Measurements from ENCODE around the gene ODAD3. TPM values are rescaled to one million over a fixed set of nuclear protein-coding genes. Genes with fewer than 3 reads are reported as not detected.

The ODAD3 gene
- total and polyA plus RNA-seq, 10 of the 15 experiments (the other 5 are each of a cell fraction or from before 2014, with no cell fraction given): 0.11 to 0.39 (median 0.28) TPM; not detected in 7

DNA sequence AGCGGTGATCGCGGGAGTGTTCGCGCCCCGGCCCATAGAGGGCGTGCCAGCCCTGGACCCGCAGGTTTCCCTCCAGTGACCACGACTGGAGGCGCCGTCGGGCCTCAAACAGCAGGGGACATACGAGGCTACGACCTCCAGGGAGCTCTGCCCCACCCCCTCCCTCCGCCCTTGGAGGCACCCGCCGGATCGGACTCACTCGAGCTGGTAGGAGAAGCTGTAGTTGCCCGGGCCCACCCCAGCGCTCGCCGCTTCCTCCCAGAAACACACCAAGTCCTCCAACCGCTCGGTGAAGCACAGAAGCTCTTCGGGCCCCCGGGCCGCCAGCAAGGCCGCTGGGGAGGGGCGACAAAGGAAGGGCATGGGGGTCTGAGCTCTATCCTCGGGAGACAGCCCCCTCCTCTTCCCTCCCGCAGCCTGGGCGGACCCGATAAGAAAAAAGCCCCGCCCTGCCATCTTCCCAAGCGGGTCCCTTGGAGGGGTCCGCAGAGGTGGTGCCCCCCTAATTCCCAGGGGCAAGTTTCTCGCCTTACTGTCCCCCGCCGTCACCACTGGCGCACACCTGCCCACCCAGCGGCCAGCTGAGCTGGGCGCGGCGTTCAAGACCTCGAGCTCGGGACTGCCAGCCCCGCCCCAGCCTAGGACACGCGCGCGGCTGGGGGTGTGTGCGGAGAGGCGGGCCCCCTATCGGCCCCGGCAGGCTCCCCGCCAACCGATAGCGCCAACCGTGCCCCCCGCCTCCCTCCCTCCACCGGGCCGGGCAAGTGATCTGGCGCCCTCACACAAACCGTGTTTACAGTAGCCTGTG lies 51.8 kb downstream of the ODAD3 start:
- ChIA-PET RAD21 (ENCODE audit: unreplicated experiment) (interaction anchor here (0.5 to 1.7 kb wide), 7 partner anchors 9 to 99 kb away, joined by 3 to 9 read pairs (median 3); partner anchors contain the start of genes SWSAP1 and TSPAN16), CTCF (interaction anchor here (0.6 to 4.6 kb wide), 19 partner anchors 8 to 146 kb away, joined by 3 to 76 read pairs (median 8); partner anchors contain the start of genes CCDC159, ECSIT, ELAVL3 and ODAD3), POLR2A (interaction anchor here (0.6 to 0.9 kb wide), 3 partner anchors 9 to 258 kb away, joined by 3 to 6 read pairs (median 5); partner anchors contain the start of gene SWSAP1), SMC1A (ENCODE audit: uncharacterized antibody, unreplicated experiment) (interaction anchor here (0.5 to 1.7 kb wide), 6 partner anchors 8 to 99 kb away, joined by 3 to 5 read pairs (median 4); partner anchors contain the start of genes ODAD3 and SWSAP1)
- Histone ChIP-seq H3K9me3 (replicated peaks; ENCODE audit: control insufficient read depth, insufficient read depth, low read length) (no peaks in the 10 kb centered on the region), H3K27ac (ENCODE audit: control insufficient read depth, insufficient read depth) (no peak overlapping the region), H3K9ac (ENCODE audit: control insufficient read depth, insufficient read depth, low read length) (no peak overlapping the region), H4K20me1 (ENCODE audit: control insufficient read depth, insufficient read depth) (no peaks in the 10 kb centered on the region), H3K36me3 (ENCODE audit: control insufficient read depth in 2 of 2, insufficient read depth in 2 of 2, low read length in 1 of 2) (no peaks in the 10 kb centered on the region), H3K4me3 (no peak overlapping the region), H3K4me2 (ENCODE audit: control insufficient read depth, insufficient read depth) (peak overlapping the region; percentile 71; the same call in 1 of the 2 replicates), H3K4me1 (ENCODE audit: control insufficient read depth, insufficient read depth, low read length) (peaks cover 13% of the 10 kb centered on the region), H3K79me2 (ENCODE audit: control insufficient read depth, insufficient read depth, low read length) (no peaks in the 10 kb centered on the region), H2AFZ (ENCODE audit: control insufficient read depth, low read depth, low read length) (peak overlapping the region; percentile 24), H3K27me3 (replicated peaks in 1 of 2; ENCODE audit: control insufficient read depth in 2 of 2, insufficient read depth in 2 of 2, low read length in 1 of 2) (peaks cover 0 to 5% of the 10 kb centered on the region in 2 experiments; a peak in 2 of 4 replicates)
- intact Hi-C loops (cut with micrococcal nuclease; ENCODE audit: unreplicated experiment): loop anchor here (5.0 kb wide), 1 partner anchor 199 kb away; no protein-coding TSS in a partner anchor
- ATAC-seq: peak; percentile 4; the same call in 2 of the 3 replicates
- in situ Hi-C loops (cut with MboI): no loop called here
- no peak for FAIRE-seq
- no peak for DNase-seq (ENCODE audit: low read depth, low spot score)
- no TSS peak for BruUV-seq (replicated peaks)
- 3% methylated on average over 53 of the region's 65 CpGs for WGBS (ENCODE audit: insufficient coverage, insufficient replicate concordance, low lambda C conversion rate, missing lambda C conversion rate)
- TF ChIP-seq ESRRA (IDR thresholded peaks at IDR 0.05; ENCODE audit: low read length): no peak
- TF ChIP-seq BCL11A (IDR thresholded peaks at IDR 0.05; ENCODE audit: low read depth, low read length): no peak
- TF ChIP-seq NR2F1 (conservative IDR thresholded peaks at IDR 0.05): 0 out of 2 replicates have a peak, but pooled peaks have one; percentile 10
- TF ChIP-seq, protein P1, sequence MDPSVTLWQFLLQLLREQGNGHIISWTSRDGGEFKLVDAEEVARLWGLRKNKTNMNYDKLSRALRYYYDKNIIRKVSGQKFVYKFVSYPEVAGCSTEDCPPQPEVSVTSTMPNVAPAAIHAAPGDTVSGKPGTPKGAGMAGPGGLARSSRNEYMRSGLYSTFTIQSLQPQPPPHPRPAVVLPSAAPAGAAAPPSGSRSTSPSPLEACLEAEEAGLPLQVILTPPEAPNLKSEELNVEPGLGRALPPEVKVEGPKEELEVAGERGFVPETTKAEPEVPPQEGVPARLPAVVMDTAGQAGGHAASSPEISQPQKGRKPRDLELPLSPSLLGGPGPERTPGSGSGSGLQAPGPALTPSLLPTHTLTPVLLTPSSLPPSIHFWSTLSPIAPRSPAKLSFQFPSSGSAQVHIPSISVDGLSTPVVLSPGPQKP (IDR thresholded peaks at IDR 0.05; ENCODE audit: low read depth, low read length): no peak
- peak; percentile 71 for TF ChIP-seq PAX5 (IDR thresholded peaks at IDR 0.05; ENCODE audit: borderline replicate concordance, low read depth, low read length)
- TF ChIP-seq YBX1 (IDR thresholded peaks at IDR 0.05): no peak
- peak; percentile 66 for TF ChIP-seq IKZF1 (conservative IDR thresholded peaks at IDR 0.05)
- peak; percentile 27; the same call in 1 of the 2 replicates for TF ChIP-seq DPF2 (IDR thresholded peaks at IDR 0.05)
- peak; percentile 16 to 37; a peak in 1 of 4 replicates for TF ChIP-seq BHLHE40 (IDR thresholded peaks at IDR 0.05; ENCODE audit: borderline replicate concordance in 1 of 2, low read depth in 2 of 2, low read length in 1 of 2)
- TF ChIP-seq SIX5 (IDR thresholded peaks at IDR 0.05; ENCODE audit: low read depth, low read length, severe bottlenecking): no peak
- TF ChIP-seq CREM (IDR thresholded peaks at IDR 0.05; ENCODE audit: low read depth): no peak
- 0 out of 2 replicates have a peak, but pooled peaks have one; percentile 30 for TF ChIP-seq ZBTB33 (IDR thresholded peaks at IDR 0.05)
- TF ChIP-seq ZBED1 (IDR thresholded peaks at IDR 0.05; ENCODE audit: borderline replicate concordance): no peak
- peak; percentile 85; the same call in 1 of the 2 replicates for TF ChIP-seq SMARCA5 (IDR thresholded peaks at IDR 0.05)
- TF ChIP-seq RUNX3 (IDR thresholded peaks at IDR 0.05; ENCODE audit: low read length): peak; percentile 49
- no peak for TF ChIP-seq RCOR1 (conservative IDR thresholded peaks at IDR 0.05; ENCODE audit: low read depth, low read length)
- peak; percentile 60; the same call in 1 of the 2 replicates for TF ChIP-seq LARP7 (IDR thresholded peaks at IDR 0.05)
- TF ChIP-seq MYC (IDR thresholded peaks at IDR 0.05; ENCODE audit: insufficient read depth, insufficient read length, insufficient replicate concordance, low read length, severe bottlenecking): no peak
- 0 out of 2 replicates have a peak, but pooled peaks have one; percentile 24 for TF ChIP-seq FOXM1 (IDR thresholded peaks at IDR 0.05; ENCODE audit: low read depth, low read length)
- peak; percentile 63 for TF ChIP-seq SUZ12 (IDR thresholded peaks at IDR 0.05; ENCODE audit: unreplicated experiment)

Data from GM12878 (cell line).